GM19324 (cell line): ENCODE data around the gene WASHC2C.
"Not testable (repeated sequence)": the region's sequence is repeated elsewhere in the genome, so short reads cannot be mapped to it uniquely, and the experiment has no call there.

Experiments used
- ATAC-seq: cut with Tn5 transposase; IDR thresholded peaks from one replicate; pipeline ENCODE4 v1.9.1; 2021; ENCODE audit warnings: mild to moderate bottlenecking, moderate library complexity; ENCODE audit not compliant: unreplicated experiment, low FRiP score

Gene WASHC2C

GRCh38 chr10:45768334-45768733 is 41.3 kb downstream of the WASHC2C start:
- not testable (repeated sequence) for ATAC-seq

- not testable (repeated sequence) for ATAC-seq
Measured at GRCh38 chr10:45771757-45772461, 44.8 kb downstream of the WASHC2C start.

GRCh38 chr10:45786217-45786616 is 59.2 kb downstream of the WASHC2C start:
- not testable (repeated sequence) for ATAC-seq

- not testable (repeated sequence) for ATAC-seq
Measured at GRCh38 chr10:45787212-45787741, 60.2 kb downstream of the WASHC2C start.

DNA sequence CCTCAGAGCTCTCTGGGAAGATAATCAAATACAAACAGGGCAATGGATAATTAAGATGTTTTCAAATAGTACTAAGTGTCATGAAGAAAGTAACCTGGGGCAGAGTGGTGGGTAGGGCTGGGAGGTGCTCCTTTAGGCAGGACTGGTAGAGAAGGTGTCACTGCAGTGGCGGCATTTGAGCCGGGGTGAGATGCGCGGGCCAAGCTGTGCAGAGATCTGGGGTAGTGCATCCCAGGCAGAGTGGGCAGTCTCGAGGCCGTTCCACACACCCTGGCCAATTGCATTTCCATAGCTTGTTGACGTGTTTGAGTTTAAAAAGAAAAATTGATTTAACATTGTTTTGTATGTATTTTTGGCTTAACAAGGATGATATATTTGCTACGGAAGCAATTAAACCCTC is 62.9 kb downstream of the WASHC2C start:
- ATAC-seq: not testable (repeated sequence)

DNA sequence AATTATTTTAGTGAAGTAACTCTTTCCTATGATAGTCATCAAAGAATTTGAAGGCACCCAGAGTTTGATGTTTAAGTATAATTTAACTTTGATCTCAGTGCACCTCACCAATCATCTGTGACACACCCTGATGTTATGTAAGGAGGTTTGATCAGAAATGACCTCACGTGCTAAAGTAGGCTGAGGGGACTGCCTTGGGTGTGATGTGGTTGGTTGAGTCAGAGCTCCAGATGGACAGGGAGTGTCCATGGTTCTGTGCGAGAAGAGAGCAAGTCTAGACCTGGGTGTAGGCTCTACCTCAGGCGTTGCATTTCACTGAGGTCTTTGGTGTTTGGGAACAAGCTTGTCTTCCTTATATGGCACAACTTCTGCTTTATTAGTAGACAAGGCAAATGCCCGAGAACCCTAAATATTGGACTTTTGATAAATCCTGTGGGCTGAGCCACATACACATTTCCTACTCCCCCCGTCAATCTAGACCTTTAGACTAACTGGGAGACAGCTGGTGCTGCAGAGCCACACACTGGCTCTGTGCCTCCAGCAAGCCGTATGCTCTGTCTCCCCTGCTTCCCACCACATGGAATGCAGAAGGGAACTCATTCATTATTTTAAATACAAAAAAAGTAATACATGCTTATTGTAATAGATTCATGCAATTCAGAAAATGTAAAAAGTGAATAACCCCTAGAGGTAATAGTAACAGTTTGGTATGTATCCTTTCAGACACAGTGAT is 63.8 kb downstream of the WASHC2C start:
- not testable (repeated sequence) for ATAC-seq

- not testable (repeated sequence) for ATAC-seq
Measured at GRCh38 chr10:45794761-45795160, 67.7 kb downstream of the WASHC2C start.

GRCh38 chr10:45803060-45804010 is 76.3 kb downstream of the WASHC2C start:
- ATAC-seq: not testable (repeated sequence)

- not testable (repeated sequence) for ATAC-seq
Measured at GRCh38 chr10:45804996-45805395, 77.9 kb downstream of the WASHC2C start.

- ATAC-seq: no peak
Measured at GRCh38 chr10:45809837-45810236, 82.8 kb downstream of the WASHC2C start.

DNA sequence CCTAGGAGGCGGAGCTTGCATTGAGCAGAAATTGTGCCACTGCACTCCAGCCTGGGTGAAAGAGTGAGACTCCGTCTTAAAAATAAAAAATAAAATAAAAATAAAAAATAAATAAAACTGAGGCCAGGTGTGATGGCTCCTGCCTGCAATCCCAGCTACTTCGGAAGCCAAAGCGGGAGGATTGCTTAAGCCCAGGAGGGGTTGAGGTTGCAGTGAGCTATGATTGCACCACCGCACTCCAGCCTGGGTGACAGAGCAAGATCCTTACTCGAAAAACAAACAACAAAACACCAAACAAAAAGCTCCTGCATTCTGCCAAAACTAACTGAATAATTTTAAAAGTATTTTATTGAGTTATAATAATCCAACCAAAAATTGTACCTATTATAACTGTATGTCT is 84.0 kb downstream of the WASHC2C start:
- no peak for ATAC-seq

GRCh38 chr10:45812959-45813358 is 85.9 kb downstream of the WASHC2C start:
- not testable (repeated sequence) for ATAC-seq

DNA sequence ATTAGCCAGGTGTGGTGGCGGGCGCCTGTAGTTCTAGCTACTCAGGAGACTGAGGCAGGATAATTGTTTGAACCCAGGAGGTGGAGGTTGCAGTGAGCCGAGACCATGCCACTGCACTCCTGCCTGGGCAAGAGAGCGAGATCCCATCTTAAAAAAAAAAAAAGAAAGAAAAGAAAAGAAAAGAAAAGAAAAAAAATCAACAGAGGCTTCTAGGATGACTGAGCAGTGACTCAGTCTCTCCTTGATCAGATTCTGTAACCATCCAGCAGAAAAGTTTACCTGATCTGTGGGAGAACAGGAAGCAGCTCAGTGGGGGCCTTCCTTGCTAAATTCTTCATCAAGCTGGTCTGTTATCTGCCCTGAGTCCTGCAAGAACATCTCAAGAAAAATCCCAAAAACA is 87.1 kb downstream of the WASHC2C start:
- ATAC-seq: not testable (repeated sequence)

- no peak for ATAC-seq
Measured at GRCh38 chr10:45817130-45817859, 90.2 kb downstream of the WASHC2C start.

DNA sequence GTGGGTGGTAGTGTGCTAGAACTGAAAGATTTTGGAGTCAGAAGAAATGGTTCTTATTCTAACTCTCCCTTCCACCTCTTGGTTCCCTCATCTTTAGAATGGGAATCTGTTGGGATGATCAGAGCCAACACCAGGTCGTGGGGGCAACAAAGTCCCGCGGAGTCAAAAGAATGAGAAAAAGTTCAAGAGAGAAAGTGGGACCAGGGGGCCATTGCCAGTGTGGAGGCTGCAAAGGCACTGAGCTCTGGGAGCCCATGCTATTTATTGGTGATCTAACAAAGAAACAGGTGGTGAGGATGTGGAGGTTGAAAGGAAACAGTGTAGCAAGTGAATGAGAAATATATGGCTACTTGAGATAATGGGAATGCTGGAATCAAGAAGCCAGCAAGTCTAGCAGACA is 90.8 kb downstream of the WASHC2C start:
- ATAC-seq: no peak

GRCh38 chr10:45819552-45819951 is 92.5 kb downstream of the WASHC2C start:
- ATAC-seq: no peak

DNA sequence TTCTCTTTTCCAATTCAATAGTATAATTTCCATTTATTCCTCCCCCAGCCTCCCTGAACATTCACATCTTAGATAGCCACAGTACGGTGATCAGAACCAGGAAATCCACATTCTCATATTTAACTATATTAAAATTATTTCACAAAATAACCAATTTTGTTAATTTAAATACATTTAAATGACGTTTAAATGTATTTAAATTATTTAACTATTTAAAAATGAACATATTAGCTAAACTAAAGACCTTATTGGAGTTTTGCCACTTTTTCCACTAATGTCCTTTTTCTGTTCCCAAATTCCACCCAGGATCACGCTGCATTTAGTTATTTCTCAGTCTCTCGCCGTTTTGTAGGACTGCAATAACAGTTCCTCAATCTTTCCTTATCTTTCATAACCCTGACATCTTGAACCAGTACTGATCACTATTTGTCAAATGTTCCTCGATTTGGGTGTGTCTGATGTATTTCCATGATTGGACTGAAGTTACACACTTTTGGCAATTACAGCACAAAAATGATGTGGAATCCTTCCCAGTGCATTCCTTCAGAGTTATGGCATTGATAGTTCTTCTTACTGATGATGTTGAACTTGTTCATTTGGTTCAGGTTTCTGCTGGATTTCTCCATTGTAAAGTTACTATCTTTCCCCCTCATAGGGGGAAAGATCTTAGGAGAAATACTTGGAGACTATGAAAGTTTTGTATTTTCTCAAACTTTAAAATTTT is 93.2 kb downstream of the WASHC2C start:
- not testable (repeated sequence) for ATAC-seq

GRCh38 chr10:45822918-45823317 is 95.9 kb downstream of the WASHC2C start:
- not testable (repeated sequence) for ATAC-seq
